ENCODE measurements around the gene SETD1B.

SETD1B gene

DNA sequence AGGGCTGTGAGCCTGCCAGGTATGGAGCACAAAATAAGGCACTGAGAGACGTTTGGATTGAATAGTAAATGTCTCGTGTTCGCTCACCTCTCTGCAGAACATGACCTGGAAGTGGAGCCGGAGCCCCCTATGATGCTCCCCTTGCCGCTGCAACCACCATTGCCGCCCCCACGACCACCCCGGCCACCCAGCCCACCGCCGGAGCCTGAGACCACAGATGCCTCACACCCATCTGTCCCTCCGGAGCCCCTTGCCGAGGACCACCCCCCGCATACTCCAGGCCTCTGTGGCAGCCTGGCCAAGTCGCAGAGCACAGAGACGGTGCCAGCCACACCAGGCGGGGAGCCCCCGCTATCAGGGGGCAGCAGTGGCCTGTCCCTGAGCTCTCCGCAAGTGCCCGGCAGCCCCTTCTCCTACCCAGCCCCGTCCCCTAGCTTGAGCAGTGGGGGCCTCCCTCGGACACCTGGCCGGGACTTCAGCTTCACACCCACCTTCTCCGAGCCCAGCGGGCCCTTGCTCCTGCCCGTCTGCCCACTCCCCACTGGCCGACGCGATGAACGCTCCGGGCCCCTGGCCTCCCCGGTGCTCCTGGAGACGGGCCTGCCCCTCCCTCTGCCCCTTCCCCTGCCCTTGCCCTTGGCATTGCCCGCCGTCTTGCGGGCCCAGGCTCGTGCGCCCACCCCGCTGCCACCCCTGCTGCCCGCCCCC lies 18.7 kb downstream of the SETD1B start:
- H3K9ac ChIP-seq (ENCODE audit: low read length), result no peak overlapping the region
- H3K27me3 ChIP-seq (ENCODE audit: low read depth, low read length), result no peaks in the 10 kb centered on the region
- peaks cover 59% of the 10 kb centered on the region for H3K36me3 ChIP-seq (replicated peaks; ENCODE audit: low read depth, low read length)
- no peak overlapping the region for H3K4me3 ChIP-seq (ENCODE audit: low read length)
- H4K20me1 ChIP-seq (ENCODE audit: insufficient read depth, low read length), result no peaks in the 10 kb centered on the region; the same call in 1 of the 2 replicates
- H3K27ac ChIP-seq (ENCODE audit: low read length), result no peak overlapping the region
- no peak for TF ChIP-seq EZH2phosphoT487 (IDR thresholded peaks at IDR 0.05; ENCODE audit: low read depth)
- TF ChIP-seq, protein P1, sequence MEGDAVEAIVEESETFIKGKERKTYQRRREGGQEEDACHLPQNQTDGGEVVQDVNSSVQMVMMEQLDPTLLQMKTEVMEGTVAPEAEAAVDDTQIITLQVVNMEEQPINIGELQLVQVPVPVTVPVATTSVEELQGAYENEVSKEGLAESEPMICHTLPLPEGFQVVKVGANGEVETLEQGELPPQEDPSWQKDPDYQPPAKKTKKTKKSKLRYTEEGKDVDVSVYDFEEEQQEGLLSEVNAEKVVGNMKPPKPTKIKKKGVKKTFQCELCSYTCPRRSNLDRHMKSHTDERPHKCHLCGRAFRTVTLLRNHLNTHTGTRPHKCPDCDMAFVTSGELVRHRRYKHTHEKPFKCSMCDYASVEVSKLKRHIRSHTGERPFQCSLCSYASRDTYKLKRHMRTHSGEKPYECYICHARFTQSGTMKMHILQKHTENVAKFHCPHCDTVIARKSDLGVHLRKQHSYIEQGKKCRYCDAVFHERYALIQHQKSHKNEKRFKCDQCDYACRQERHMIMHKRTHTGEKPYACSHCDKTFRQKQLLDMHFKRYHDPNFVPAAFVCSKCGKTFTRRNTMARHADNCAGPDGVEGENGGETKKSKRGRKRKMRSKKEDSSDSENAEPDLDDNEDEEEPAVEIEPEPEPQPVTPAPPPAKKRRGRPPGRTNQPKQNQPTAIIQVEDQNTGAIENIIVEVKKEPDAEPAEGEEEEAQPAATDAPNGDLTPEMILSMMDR (IDR thresholded peaks at IDR 0.05; ENCODE audit: low read depth, low read length), result no peak
- peaks cover 11% of the 10 kb centered on the region; the same call in 1 of the 2 replicates for H3K79me2 ChIP-seq (ENCODE audit: low read length)
- H3K9me3 ChIP-seq (ENCODE audit: insufficient read depth, low read length), result no peaks in the 10 kb centered on the region
- H3K4me1 ChIP-seq (ENCODE audit: low read length), result no peaks in the 10 kb centered on the region
- H3K4me2 ChIP-seq (ENCODE audit: low read length), result no peak overlapping the region
- H2AFZ ChIP-seq (ENCODE audit: low read depth, low read length), result no peak overlapping the region

DNA sequence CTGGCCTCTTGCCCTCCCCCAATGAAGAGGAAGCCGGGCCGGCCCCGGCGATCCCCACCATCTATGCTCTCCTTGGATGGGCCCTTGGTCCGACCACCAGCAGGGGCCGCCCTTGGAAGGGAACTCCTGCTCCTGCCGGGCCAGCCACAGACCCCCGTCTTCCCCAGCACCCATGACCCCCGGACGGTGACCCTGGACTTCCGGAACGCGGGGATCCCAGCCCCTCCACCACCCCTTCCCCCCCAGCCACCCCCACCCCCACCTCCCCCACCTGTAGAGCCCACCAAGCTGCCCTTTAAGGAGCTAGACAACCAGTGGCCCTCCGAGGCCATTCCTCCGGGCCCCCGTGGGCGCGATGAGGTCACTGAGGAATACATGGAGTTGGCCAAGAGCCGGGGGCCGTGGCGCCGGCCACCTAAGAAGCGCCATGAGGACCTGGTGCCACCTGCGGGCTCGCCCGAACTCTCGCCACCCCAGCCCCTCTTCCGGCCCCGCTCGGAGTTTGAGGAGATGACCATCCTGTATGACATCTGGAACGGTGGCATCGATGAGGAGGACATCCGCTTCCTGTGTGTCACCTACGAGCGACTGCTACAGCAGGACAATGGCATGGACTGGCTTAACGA lies 19.4 kb downstream of the SETD1B start:
- Histone ChIP-seq H3K4me3 (ENCODE audit: low read length) (no peak overlapping the region), H3K9ac (ENCODE audit: low read length) (no peak overlapping the region), H3K79me2 (ENCODE audit: low read length) (peaks cover 11% of the 10 kb centered on the region; the same call in 1 of the 2 replicates), H3K27ac (ENCODE audit: low read length) (no peak overlapping the region), H3K27me3 (ENCODE audit: low read depth, low read length) (no peaks in the 10 kb centered on the region), H2AFZ (ENCODE audit: low read depth, low read length) (no peak overlapping the region), H3K36me3 (replicated peaks; ENCODE audit: low read depth, low read length) (peaks cover 60% of the 10 kb centered on the region), H4K20me1 (ENCODE audit: insufficient read depth, low read length) (no peaks in the 10 kb centered on the region; the same call in 1 of the 2 replicates), H3K4me2 (ENCODE audit: low read length) (no peak overlapping the region), H3K4me1 (ENCODE audit: low read length) (no peaks in the 10 kb centered on the region), H3K9me3 (ENCODE audit: insufficient read depth, low read length) (no peaks in the 10 kb centered on the region)
- TF ChIP-seq, protein P1 (IDR thresholded peaks at IDR 0.05; ENCODE audit: low read depth, low read length), result no peak
- TF ChIP-seq EZH2phosphoT487 (IDR thresholded peaks at IDR 0.05; ENCODE audit: low read depth), result no peak

DNA sequence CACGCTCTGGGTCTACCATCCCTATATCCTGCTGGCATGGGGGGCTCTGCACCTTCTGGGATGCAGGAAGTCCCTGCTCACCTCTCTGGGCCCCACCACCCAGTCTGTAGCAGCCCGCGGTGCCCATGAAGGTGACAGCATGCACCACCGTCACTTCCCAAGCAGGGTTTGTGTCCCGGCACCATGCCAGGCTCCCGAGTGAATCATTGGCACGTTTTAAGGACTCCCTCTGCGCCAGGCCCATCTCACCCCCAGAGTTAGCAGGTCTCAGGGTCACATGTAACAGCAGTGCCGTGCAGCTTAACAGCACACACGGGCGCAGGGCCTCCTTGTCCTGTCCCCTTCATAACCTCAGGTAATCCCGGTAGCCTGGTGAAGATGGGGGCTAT lies 19.9 kb downstream of the SETD1B start:
- Histone ChIP-seq H3K4me2 (ENCODE audit: low read length) (no peak overlapping the region), H2AFZ (ENCODE audit: low read depth, low read length) (no peak overlapping the region), H3K9ac (ENCODE audit: low read length) (no peak overlapping the region), H3K27me3 (ENCODE audit: low read depth, low read length) (no peaks in the 10 kb centered on the region), H3K36me3 (replicated peaks; ENCODE audit: low read depth, low read length) (peaks cover 65% of the 10 kb centered on the region), H3K9me3 (ENCODE audit: insufficient read depth, low read length) (no peaks in the 10 kb centered on the region), H3K79me2 (ENCODE audit: low read length) (peaks cover 11% of the 10 kb centered on the region; the same call in 1 of the 2 replicates), H3K4me1 (ENCODE audit: low read length) (no peaks in the 10 kb centered on the region), H3K4me3 (ENCODE audit: low read length) (no peak overlapping the region), H3K27ac (ENCODE audit: low read length) (no peak overlapping the region), H4K20me1 (ENCODE audit: insufficient read depth, low read length) (no peaks in the 10 kb centered on the region; the same call in 1 of the 2 replicates)
- TF ChIP-seq, protein P1 (IDR thresholded peaks at IDR 0.05; ENCODE audit: low read depth, low read length), result no peak

DNA sequence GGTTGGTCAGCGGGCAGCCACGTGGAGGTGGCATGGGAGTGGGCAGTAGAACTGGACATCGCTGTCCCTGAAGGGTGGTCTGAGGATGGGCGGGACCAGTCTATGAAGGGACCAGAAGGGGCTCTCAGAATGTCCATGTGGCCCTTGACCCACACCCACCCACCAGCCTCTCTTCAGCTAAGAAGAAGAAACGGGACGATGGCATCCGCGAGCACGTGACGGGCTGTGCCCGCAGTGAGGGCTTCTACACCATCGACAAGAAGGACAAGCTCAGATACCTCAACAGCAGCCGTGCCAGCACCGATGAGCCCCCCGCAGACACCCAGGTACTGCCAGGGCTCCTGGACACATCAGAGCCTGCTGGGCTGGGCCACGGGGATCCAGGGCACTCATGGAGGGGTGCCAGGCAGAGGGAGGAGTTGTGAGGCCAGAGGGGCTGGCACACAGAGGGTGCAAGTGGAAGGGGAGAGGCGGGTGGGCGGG lies 21.3 kb downstream of the SETD1B start:
- H3K9ac ChIP-seq (ENCODE audit: low read length), result no peak overlapping the region
- TF ChIP-seq EZH2phosphoT487 (IDR thresholded peaks at IDR 0.05; ENCODE audit: low read depth), result no peak
- TF ChIP-seq, protein P1 (IDR thresholded peaks at IDR 0.05; ENCODE audit: low read depth, low read length), result no peak
- H3K4me3 ChIP-seq (ENCODE audit: low read length), result no peak overlapping the region
- peaks cover 1% of the 10 kb centered on the region; the same call in 1 of the 2 replicates for H3K79me2 ChIP-seq (ENCODE audit: low read length)
- peaks cover 61% of the 10 kb centered on the region for H3K36me3 ChIP-seq (replicated peaks; ENCODE audit: low read depth, low read length)
- no peaks in the 10 kb centered on the region for H3K9me3 ChIP-seq (ENCODE audit: insufficient read depth, low read length)
- no peak overlapping the region for H3K27ac ChIP-seq (ENCODE audit: low read length)
- no peak overlapping the region for H3K4me2 ChIP-seq (ENCODE audit: low read length)
- no peaks in the 10 kb centered on the region for H3K4me1 ChIP-seq (ENCODE audit: low read length)
- no peak overlapping the region for H2AFZ ChIP-seq (ENCODE audit: low read depth, low read length)
- H3K27me3 ChIP-seq (ENCODE audit: low read depth, low read length), result no peaks in the 10 kb centered on the region
- no peaks in the 10 kb centered on the region; the same call in 1 of the 2 replicates for H4K20me1 ChIP-seq (ENCODE audit: insufficient read depth, low read length)

Data from OCI-LY3 (cell line).